Activated T-helper 9 cell treated with anti-CD3 and anti-CD28 coated beads, Interleukin-2, amount 50 U/mL, for 16 hours (primary cell): ENCODE data around the gene GAGE13.
"Not testable (repeated sequence)": the region's sequence is repeated elsewhere in the genome, so short reads cannot be mapped to it uniquely, and the experiment has no call there.

ENCODE experiments used
- DNase-seq: peaks from one replicate; pipeline ENCODE4 v3.0.0-alpha.2; 2020; ENCODE audit warnings: low read depth

The GAGE13 gene

DNA sequence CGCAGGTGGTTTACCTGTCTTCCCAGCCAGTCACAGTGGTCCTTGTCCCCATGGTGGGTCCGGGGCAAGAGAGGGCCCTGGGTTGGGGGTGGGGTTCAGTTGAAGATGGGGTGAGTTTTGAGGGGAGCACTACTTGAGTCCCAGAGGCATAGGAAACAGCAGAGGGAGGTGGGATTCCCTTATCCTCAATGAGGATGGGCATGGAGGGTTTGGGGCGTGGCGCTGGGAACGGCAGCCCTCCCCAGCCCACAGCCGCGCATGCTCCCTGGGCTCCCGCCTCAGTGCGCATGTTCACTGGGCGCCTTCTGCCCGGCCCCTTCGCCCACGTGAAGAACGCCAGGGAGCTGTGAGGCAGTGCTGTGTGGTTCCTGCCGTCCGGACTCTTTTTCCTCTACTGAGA, at the start of gene GAGE13:
TSS of gene GAGE13 (plus strand) at position 301 of the 400 bp plus-strand sequence. CDS start 1,156 bp downstream, outside the sequence.
- DNase-seq, result not testable (repeated sequence)

GRCh38 chrX:49282647-49283011, 48.8 kb upstream of the GAGE13 start:
- no peak for DNase-seq

DNA sequence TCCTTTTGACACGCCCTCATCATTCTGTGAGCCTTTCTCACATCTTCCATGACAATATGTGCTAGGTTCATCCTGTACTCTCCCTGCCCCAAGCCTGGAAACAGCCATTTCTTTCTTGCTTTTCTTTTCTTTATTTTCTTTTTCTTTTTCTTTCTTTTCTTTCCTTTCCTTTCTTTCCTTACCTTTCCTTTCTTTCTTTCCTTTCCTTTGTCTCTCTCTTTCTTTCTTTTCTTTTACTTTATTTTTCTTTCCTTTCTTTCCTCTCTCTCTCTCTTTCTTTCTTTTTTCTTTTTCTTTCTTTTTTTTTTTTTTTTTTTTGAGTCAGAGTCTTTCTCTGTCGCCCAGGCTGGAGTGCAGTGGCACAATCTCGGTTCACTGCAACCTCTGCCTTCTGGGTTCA, 47.2 kb upstream of the GAGE13 start:
- DNase-seq, result no peak

DNA sequence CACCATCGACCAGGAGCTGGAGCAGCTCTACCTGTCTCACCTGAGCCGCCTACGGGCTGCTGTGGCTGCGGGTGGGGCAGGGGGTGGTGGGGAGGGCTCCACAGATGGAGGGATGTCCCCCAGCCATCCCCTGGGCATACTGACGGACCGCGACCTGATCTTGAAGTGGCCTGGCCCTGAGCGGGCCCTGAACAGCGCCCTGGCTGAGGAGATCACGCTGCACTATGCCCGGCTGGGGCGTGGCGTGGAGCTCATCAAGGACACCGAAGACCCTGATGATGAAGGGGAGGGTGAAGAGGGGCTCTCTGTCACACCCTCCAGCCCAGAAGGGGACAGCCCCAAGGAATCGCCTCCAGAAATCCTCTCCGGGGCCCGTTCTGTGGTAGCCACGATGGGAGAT, 45.2 kb upstream of the GAGE13 start:
- no peak for DNase-seq

GRCh38 chrX:49286581-49286980, 44.8 kb upstream of the GAGE13 start:
- no peak for DNase-seq

DNA sequence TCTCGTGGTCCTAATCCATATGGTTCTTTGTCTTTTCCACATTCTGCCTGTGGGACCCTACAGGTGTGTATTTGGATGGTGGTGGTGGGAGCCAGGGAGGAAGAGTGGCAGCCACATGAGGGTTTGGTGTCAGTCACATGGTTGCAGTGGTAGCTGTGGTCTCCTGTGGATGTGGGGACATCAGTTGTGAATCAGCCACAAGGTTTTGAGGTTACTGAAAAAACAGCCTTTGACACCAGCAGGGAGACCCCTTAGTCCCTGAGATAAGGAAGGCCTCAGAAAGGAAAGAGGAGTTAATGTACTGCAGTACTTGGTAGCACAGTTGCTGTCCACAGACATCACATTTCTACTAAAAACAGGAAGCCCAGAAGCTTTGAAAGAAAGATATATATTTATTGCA, 43.7 kb upstream of the GAGE13 start:
- no peak for DNase-seq

DNA sequence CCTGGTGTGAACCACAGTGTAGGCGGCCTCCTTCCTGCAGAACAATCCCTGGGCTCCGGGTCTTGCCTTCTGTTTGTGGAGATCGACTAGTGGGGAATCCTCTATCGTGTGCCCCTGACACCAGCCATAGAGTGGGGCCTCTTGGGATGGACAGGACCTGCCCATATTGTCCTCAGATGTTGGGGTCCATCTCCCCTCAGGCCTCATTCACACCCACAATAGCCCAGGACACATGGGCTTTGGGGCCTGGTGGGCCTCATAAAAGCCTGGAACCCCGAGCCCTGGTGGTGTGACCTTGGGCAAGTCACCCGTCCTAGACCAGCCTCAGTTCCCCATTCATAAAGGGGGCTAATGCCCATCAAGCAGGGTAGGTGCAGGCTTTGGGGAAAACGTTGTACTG, 41.2 kb upstream of the GAGE13 start:
- no peak for DNase-seq

DNA sequence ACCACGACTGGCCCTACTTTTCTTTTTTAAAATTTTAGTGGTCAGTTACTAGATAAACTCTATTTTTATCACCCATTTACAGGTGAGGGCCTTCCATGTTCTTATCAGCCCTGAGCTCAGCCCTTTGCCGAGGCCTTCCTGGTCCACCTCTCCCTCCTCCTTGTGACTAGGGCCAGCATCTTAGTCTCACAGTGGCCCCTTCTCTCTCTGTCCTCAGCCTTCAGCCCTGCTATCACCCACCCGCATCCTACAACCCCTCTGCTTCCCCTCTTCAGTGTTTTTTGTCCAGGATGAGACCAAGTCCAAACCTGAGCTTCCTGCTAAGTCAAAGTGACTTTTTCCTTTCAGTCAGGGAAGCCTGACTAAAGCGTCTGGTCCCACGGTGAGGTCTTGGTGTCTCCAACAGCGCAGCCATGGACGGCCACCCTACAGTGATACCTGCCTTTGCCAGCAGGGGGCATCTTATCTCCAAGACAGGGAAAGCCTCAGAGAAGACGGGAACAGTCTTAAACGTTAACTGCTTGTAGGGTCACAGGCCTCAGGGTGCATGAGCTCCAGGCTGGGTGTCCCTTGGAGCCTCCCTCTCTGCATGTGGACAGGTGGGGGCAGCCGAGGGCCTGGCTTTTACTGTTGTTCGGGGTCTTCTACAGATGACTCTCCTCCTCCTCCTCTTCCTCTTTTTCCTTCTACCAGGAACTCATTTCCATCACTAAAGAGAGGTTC, 39.6 kb upstream of the GAGE13 start:
- DNase-seq, result peak; percentile 45

GRCh38 chrX:49292400-49293362, 38.7 kb upstream of the GAGE13 start:
- DNase-seq, result no peak

GRCh38 chrX:49299293-49299692, 32.1 kb upstream of the GAGE13 start:
- DNase-seq, result not testable (repeated sequence)

DNA sequence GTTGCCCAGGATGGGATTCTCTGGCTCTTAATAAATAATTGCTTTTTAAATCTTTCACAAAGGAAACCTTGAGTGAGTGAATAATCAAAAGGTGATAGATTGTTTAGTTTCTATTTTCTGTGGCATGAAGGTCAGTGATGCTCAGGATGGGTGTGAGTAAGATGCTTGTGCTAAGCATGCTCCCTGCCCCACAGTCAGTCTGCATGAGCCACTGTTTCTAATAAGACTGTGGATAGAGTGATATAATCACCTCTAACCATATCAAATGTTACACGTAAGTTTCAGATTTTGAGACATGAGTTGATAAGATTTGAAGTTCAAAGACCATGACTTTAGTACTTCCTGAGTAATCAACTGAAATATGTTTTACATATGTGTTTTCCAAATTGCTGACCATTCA, 30.7 kb upstream of the GAGE13 start:
- DNase-seq, result no peak

- no peak for DNase-seq
These were observed 28.0 kb upstream of the GAGE13 start, which contains the start of gene GAGE10 for GRCh38 chrX:49303346-49303745. TSS of gene GAGE10 (plus strand) at chrX:49303646. CDS start at chrX:49304860, 1,214 bp downstream.

DNA sequence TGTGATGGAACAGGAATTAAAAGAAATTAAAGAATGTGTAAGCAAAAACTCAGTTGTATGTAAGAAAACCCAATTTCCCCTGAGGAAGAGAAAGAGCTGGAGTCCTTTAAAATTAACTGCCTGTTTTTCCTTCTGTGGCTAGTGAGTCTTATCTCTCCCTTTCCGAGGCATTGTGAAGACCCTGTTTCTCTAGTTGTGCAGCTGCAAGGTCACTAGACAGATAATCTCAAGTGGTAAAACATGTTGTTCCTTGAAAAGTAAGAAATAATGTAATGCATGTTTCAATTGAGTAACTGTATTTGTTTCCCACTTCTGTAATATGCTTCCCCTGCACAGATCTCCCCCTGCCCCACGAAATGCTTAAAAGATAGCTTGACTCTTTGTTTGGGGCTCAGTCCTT, 23.6 kb upstream of the GAGE13 start:
- DNase-seq, result not testable (repeated sequence)

- no peak for DNase-seq
These were observed 22.6 kb upstream of the GAGE13 start for GRCh38 chrX:49308604-49309269.

DNA sequence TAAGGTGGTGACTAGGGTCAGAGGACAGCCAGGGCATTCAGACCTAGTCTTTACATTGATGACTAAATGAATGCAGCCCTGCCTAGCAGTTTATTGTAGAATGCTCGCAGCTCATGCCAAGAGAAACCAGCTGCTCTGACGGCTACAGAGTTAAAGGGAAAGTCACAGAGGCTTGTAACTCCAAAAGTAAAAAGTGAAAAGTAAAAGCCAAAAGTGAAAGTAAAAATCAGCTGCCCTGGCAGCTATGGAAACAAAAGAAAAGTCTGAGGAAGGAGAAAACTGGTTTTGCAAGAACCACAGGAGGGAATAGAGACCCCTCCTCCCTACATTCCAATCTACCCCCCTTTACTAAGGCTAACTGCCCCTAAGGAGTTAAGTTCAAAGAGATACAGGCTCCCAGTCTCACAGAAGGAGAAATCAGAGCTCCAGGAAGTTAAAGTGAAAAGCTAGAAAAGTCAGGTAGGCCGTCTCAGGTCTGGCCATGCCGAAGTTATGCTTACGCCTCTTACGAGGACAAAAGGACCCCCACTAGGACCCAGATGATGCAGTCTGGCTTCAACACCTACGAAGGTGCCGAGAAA, 21.9 kb upstream of the GAGE13 start:
- DNase-seq, result no peak

DNA sequence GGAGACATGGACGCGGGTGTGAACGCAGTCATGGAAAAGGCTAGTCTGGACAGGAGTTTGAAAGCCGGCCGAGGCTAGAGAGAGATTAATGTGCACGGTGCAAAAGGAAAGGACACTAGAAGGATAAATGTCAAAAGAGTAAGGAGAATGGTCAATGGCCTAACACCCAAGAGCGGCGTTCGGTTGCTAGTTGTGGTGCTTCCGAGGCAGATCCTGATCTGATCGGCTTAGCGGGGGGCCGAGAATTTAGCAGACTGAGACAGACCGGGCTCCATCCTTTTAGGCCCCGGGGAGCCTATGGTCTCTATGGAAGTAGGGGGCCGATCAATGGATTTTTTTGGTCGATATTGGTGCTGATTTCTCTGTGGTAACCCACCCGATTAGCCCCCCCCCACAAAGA, 21.0 kb upstream of the GAGE13 start:
- no peak for DNase-seq

DNA sequence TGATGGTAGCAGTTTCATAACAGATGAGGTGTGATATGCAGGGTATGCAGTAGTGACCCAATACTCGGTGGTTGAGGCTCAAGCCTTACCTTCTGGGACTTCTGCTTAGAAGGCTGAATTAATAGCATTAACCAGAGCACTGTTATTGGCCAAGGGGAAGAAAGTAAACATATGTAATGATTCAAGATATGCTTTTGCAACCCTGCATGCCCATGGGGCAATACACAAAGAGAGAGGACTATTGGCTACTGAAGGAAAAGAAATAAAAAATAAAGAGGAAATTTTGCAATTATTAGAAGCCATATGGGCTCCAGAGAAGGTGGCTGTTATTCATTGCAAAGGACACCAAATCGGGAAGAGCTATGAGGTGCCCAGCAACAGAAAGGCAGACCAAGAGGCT, 19.2 kb upstream of the GAGE13 start:
- no peak for DNase-seq

GRCh38 chrX:49316085-49316484, 15.3 kb upstream of the GAGE13 start:
- DNase-seq, result no peak

GRCh38 chrX:49321737-49322136, 9.6 kb upstream of the GAGE13 start, which contains the start of gene GAGE12J:
TSS of gene GAGE12J (plus strand) at chrX:49322037. CDS start at chrX:49323194, 1,157 bp downstream.
- not testable (repeated sequence) for DNase-seq

DNA sequence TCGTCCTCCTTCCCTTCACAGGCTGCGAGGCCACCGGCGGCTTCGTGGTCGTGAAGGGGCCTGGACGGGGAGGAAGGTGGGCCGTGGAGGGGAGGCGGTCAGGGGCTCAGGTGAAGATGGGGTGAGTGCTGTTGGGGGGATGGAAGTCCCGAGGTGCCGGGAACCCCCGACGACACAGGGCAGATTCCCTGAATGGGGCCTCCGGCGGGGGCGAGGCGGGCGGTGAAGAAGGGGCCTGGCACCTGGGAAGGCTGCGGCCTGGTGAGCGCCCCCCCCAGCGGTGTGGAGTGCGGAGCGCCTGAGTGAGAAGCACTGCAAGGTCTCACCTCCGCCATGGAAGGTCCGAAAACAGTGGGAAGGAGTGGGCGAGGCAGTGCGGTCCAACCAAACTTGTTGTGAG, 9.1 kb upstream of the GAGE13 start:
- DNase-seq, result not testable (repeated sequence)

GRCh38 chrX:49323735-49324134, 7.6 kb upstream of the GAGE13 start:
- not testable (repeated sequence) for DNase-seq

- DNase-seq, result not testable (repeated sequence)
These were observed 961 bp upstream of the GAGE13 start for GRCh38 chrX:49330421-49330820.
